Measurements from ENCODE around the gene KLHL29.

The KLHL29 gene

GRCh38 chr2:23497536-23497935 is 112.6 kb downstream of the KLHL29 start:
- Histone ChIP-seq H3K4me2 (ENCODE audit: low read length) (no peak overlapping the region), H3K27me3 (ENCODE audit: control insufficient read depth, low read length) (0 out of 2 replicates have a peak, but pooled peaks cover 3% of the 10 kb centered on the region)

GRCh38 chr2:23498943-23499342 is 114.0 kb downstream of the KLHL29 start:
- Histone ChIP-seq H3K9me2 (replicated peaks; ENCODE audit: control insufficient read depth, low read length) (no peaks in the 10 kb centered on the region), H3F3A (ENCODE audit: control insufficient read depth, insufficient read depth) (no peaks in the 10 kb centered on the region), H3K4me2 (ENCODE audit: low read length) (no peak overlapping the region), H4K20me1 (ENCODE audit: control insufficient read depth, insufficient read depth, low read depth, low read length) (no peaks in the 10 kb centered on the region), H3K27ac (ENCODE audit: low read depth, low read length) (no peak overlapping the region), H3K4me3 (ENCODE audit: low read length) (no peak overlapping the region), H3K27me3 (ENCODE audit: control insufficient read depth, low read length) (0 out of 2 replicates have a peak, but pooled peaks cover 3% of the 10 kb centered on the region), H3K79me2 (ENCODE audit: control insufficient read depth, low read length) (no peaks in the 10 kb centered on the region), H3K4me1 (ENCODE audit: control insufficient read depth, low read length) (no peaks in the 10 kb centered on the region), H3K9me3 (ENCODE audit: control insufficient read depth, insufficient read depth, low read length) (no peaks in the 10 kb centered on the region), H3K36me3 (ENCODE audit: control insufficient read depth, low read length) (no peaks in the 10 kb centered on the region)
- TF ChIP-seq EZH2phosphoT487 (IDR thresholded peaks at IDR 0.05; ENCODE audit: borderline replicate concordance, low read length), result no peak
- TF ChIP-seq CTCF (IDR thresholded peaks at IDR 0.05; ENCODE audit: low read depth, low read length, poor library complexity, severe bottlenecking), result no peak

More at GRCh38 chr2:23497536-23497935, 112.6 kb downstream of the KLHL29 start:
- Histone ChIP-seq H3K36me3 (ENCODE audit: control insufficient read depth, low read length) (no peaks in the 10 kb centered on the region), H3F3A (ENCODE audit: control insufficient read depth, insufficient read depth) (no peaks in the 10 kb centered on the region), H3K27ac (ENCODE audit: low read depth, low read length) (no peak overlapping the region), H3K4me3 (ENCODE audit: low read length) (no peak overlapping the region), H3K9me3 (ENCODE audit: control insufficient read depth, insufficient read depth, low read length) (no peaks in the 10 kb centered on the region), H3K9me2 (replicated peaks; ENCODE audit: control insufficient read depth, low read length) (no peaks in the 10 kb centered on the region), H3K4me1 (ENCODE audit: control insufficient read depth, low read length) (no peaks in the 10 kb centered on the region), H4K20me1 (ENCODE audit: control insufficient read depth, insufficient read depth, low read depth, low read length) (no peaks in the 10 kb centered on the region), H3K79me2 (ENCODE audit: control insufficient read depth, low read length) (no peaks in the 10 kb centered on the region)
- no peak for TF ChIP-seq CTCF (IDR thresholded peaks at IDR 0.05; ENCODE audit: low read depth, low read length, poor library complexity, severe bottlenecking)
- TF ChIP-seq EZH2phosphoT487 (IDR thresholded peaks at IDR 0.05; ENCODE audit: borderline replicate concordance, low read length), result no peak

- H3K27ac ChIP-seq (ENCODE audit: low read depth, low read length), result no peak overlapping the region
- no peak overlapping the region for H3K4me3 ChIP-seq (ENCODE audit: low read length)
- H3K9me2 ChIP-seq (replicated peaks; ENCODE audit: control insufficient read depth, low read length), result no peaks in the 10 kb centered on the region
- H3K27me3 ChIP-seq (ENCODE audit: control insufficient read depth, low read length), result 0 out of 2 replicates have a peak, but pooled peaks cover 3% of the 10 kb centered on the region
- H3K4me1 ChIP-seq (ENCODE audit: control insufficient read depth, low read length), result no peaks in the 10 kb centered on the region
- H3K79me2 ChIP-seq (ENCODE audit: control insufficient read depth, low read length), result no peaks in the 10 kb centered on the region
- H3K9me3 ChIP-seq (ENCODE audit: control insufficient read depth, insufficient read depth, low read length), result no peaks in the 10 kb centered on the region
- H3K4me2 ChIP-seq (ENCODE audit: low read length), result no peak overlapping the region
- H4K20me1 ChIP-seq (ENCODE audit: control insufficient read depth, insufficient read depth, low read depth, low read length), result no peaks in the 10 kb centered on the region
- H3F3A ChIP-seq (ENCODE audit: control insufficient read depth, insufficient read depth), result no peaks in the 10 kb centered on the region
- TF ChIP-seq EZH2phosphoT487 (IDR thresholded peaks at IDR 0.05; ENCODE audit: borderline replicate concordance, low read length), result no peak
- TF ChIP-seq CTCF (IDR thresholded peaks at IDR 0.05; ENCODE audit: low read depth, low read length, poor library complexity, severe bottlenecking), result no peak
- H3K36me3 ChIP-seq (ENCODE audit: control insufficient read depth, low read length), result no peaks in the 10 kb centered on the region
Observed at GRCh38 chr2:23499439-23499838, 114.5 kb downstream of the KLHL29 start.
